Stimulated activated memory B cell treated with anti-CD40 and anti-IgM and Interleukin-4, amounts not matched to agents 10 μg/mL and 1 μg/mL and 100 μg/mL, for 72 hours (primary cell): ENCODE results near the gene VEGFB.

Experiments used
- ATAC-seq: fragments of 150-1000 bp; cut with Tn5 transposase; 2 replicates; pipeline ENCODE4 v1.10.0; 2021
- H3K27ac Mint-ChIP-seq: one replicate; pipeline ENCODE4 v1.8.0; 2022; ENCODE audit warnings: mild to moderate bottlenecking, mixed read lengths
- H3K27me3 Mint-ChIP-seq: one replicate; pipeline ENCODE4 v1.8.0; 2022; ENCODE audit warnings: mixed read lengths
- H3K36me3 Mint-ChIP-seq: one replicate; pipeline ENCODE4 v1.8.0; 2022; ENCODE audit warnings: mixed read lengths
- H3K4me1 Mint-ChIP-seq: one replicate; pipeline ENCODE4 v1.8.0; 2022; ENCODE audit warnings: mixed read lengths
- H3K4me3 Mint-ChIP-seq: one replicate; pipeline ENCODE4 v1.8.0; 2022; ENCODE audit warnings: mild to moderate bottlenecking, moderate library complexity, mixed read lengths
- H3K9me3 Mint-ChIP-seq: one replicate; pipeline ENCODE4 v1.8.0; 2022; ENCODE audit warnings: mixed read lengths

VEGFB gene

GRCh38 chr11:64254326-64254725 lies 19.9 kb downstream of the VEGFB start:
- H3K27me3 Mint-ChIP-seq: no peaks in the 10 kb centered on the region
- H3K4me3 Mint-ChIP-seq: no peak overlapping the region
- peaks cover 11% of the 10 kb centered on the region for H3K36me3 Mint-ChIP-seq
- ATAC-seq: no peak
- no peaks in the 10 kb centered on the region for H3K9me3 Mint-ChIP-seq
- H3K4me1 Mint-ChIP-seq: peaks cover 40% of the 10 kb centered on the region
- H3K27ac Mint-ChIP-seq: peak overlapping the region; percentile 9

GRCh38 chr11:64255135-64256128 lies 21.0 kb downstream of the VEGFB start:
- H3K27me3 Mint-ChIP-seq: no peaks in the 10 kb centered on the region
- peaks cover 45% of the 10 kb centered on the region for H3K4me1 Mint-ChIP-seq
- ATAC-seq: no peak
- peaks cover 22% of the 10 kb centered on the region for H3K36me3 Mint-ChIP-seq
- H3K9me3 Mint-ChIP-seq: no peaks in the 10 kb centered on the region
- no peak overlapping the region for H3K27ac Mint-ChIP-seq
- no peak overlapping the region for H3K4me3 Mint-ChIP-seq

GRCh38 chr11:64256300-64256699 lies 21.9 kb downstream of the VEGFB start:
- no peaks in the 10 kb centered on the region for H3K27me3 Mint-ChIP-seq
- no peaks in the 10 kb centered on the region for H3K9me3 Mint-ChIP-seq

GRCh38 chr11:64258356-64258755 lies 24.0 kb downstream of the VEGFB start:
- Mint-ChIP-seq H3K9me3 (no peaks in the 10 kb centered on the region), H3K36me3 (peaks cover 39% of the 10 kb centered on the region), H3K27ac (no peak overlapping the region), H3K4me1 (peaks cover 22% of the 10 kb centered on the region), H3K27me3 (no peaks in the 10 kb centered on the region), H3K4me3 (no peak overlapping the region)
- ATAC-seq: no peak

More at GRCh38 chr11:64256300-64256699, 21.9 kb downstream of the VEGFB start:
- Mint-ChIP-seq H3K36me3 (peaks cover 23% of the 10 kb centered on the region), H3K27ac (no peak overlapping the region), H3K4me1 (peaks cover 38% of the 10 kb centered on the region), H3K4me3 (no peak overlapping the region)
- ATAC-seq: no peak

GRCh38 chr11:64258946-64259532 lies 24.7 kb downstream of the VEGFB start:
- H3K36me3 Mint-ChIP-seq: peaks cover 39% of the 10 kb centered on the region
- no peaks in the 10 kb centered on the region for H3K9me3 Mint-ChIP-seq
- H3K4me1 Mint-ChIP-seq: peaks cover 15% of the 10 kb centered on the region
- no peaks in the 10 kb centered on the region for H3K27me3 Mint-ChIP-seq
- no peak overlapping the region for H3K4me3 Mint-ChIP-seq
- ATAC-seq: peak; percentile 4
- H3K27ac Mint-ChIP-seq: no peak overlapping the region

GRCh38 chr11:64259533-64260067 lies 25.2 kb downstream of the VEGFB start:
- H3K9me3 Mint-ChIP-seq: no peaks in the 10 kb centered on the region
- H3K27ac Mint-ChIP-seq: peak overlapping the region; percentile 61
- H3K36me3 Mint-ChIP-seq: peaks cover 39% of the 10 kb centered on the region
- peak; percentile 54 for ATAC-seq
- no peaks in the 10 kb centered on the region for H3K27me3 Mint-ChIP-seq
- H3K4me1 Mint-ChIP-seq: peaks cover 15% of the 10 kb centered on the region
- H3K4me3 Mint-ChIP-seq: no peak overlapping the region

GRCh38 chr11:64260147-64260708 lies 25.8 kb downstream of the VEGFB start:
- Mint-ChIP-seq H3K36me3 (peaks cover 39% of the 10 kb centered on the region), H3K4me3 (no peak overlapping the region)

GRCh38 chr11:64261556-64262080 lies 27.2 kb downstream of the VEGFB start:
- no peak overlapping the region for H3K27ac Mint-ChIP-seq
- H3K27me3 Mint-ChIP-seq: no peaks in the 10 kb centered on the region
- no peak overlapping the region for H3K4me3 Mint-ChIP-seq
- H3K9me3 Mint-ChIP-seq: no peaks in the 10 kb centered on the region
- peaks cover 39% of the 10 kb centered on the region for H3K36me3 Mint-ChIP-seq
- ATAC-seq: no peak
- H3K4me1 Mint-ChIP-seq: peaks cover 15% of the 10 kb centered on the region

More at GRCh38 chr11:64260147-64260708, 25.8 kb downstream of the VEGFB start:
- H3K4me1 Mint-ChIP-seq: peaks cover 15% of the 10 kb centered on the region
- peak; percentile 49 for ATAC-seq
- no peaks in the 10 kb centered on the region for H3K27me3 Mint-ChIP-seq
- no peaks in the 10 kb centered on the region for H3K9me3 Mint-ChIP-seq
- H3K27ac Mint-ChIP-seq: peak overlapping the region; percentile 61

GRCh38 chr11:64262271-64263002 lies 28.1 kb downstream of the VEGFB start:
- Mint-ChIP-seq H3K36me3 (peaks cover 39% of the 10 kb centered on the region), H3K4me1 (peaks cover 15% of the 10 kb centered on the region), H3K27ac (no peak overlapping the region), H3K27me3 (no peaks in the 10 kb centered on the region), H3K4me3 (no peak overlapping the region), H3K9me3 (no peaks in the 10 kb centered on the region)
- ATAC-seq: no peak

GRCh38 chr11:64263021-64263946 lies 28.9 kb downstream of the VEGFB start:
- Mint-ChIP-seq H3K27ac (no peak overlapping the region), H3K27me3 (no peaks in the 10 kb centered on the region), H3K4me3 (no peak overlapping the region), H3K9me3 (no peaks in the 10 kb centered on the region), H3K36me3 (peaks cover 32% of the 10 kb centered on the region), H3K4me1 (peaks cover 22% of the 10 kb centered on the region)
- no peak for ATAC-seq

- Mint-ChIP-seq H3K4me1 (peaks cover 29% of the 10 kb centered on the region), H3K9me3 (no peaks in the 10 kb centered on the region), H3K4me3 (no peak overlapping the region), H3K27me3 (no peaks in the 10 kb centered on the region), H3K36me3 (peaks cover 31% of the 10 kb centered on the region), H3K27ac (no peak overlapping the region)
- ATAC-seq: no peak
Observed at GRCh38 chr11:64263947-64264317, 29.5 kb downstream of the VEGFB start.

GRCh38 chr11:64264371-64264852 lies 30.0 kb downstream of the VEGFB start:
- ATAC-seq: no peak
- peaks cover 27% of the 10 kb centered on the region for H3K36me3 Mint-ChIP-seq

GRCh38 chr11:64265176-64266160 lies 31.1 kb downstream of the VEGFB start:
- no peak for ATAC-seq
- H3K27me3 Mint-ChIP-seq: no peaks in the 10 kb centered on the region
- H3K27ac Mint-ChIP-seq: no peak overlapping the region
- no peaks in the 10 kb centered on the region for H3K9me3 Mint-ChIP-seq
- no peak overlapping the region for H3K4me3 Mint-ChIP-seq
- peaks cover 16% of the 10 kb centered on the region for H3K36me3 Mint-ChIP-seq
- peaks cover 23% of the 10 kb centered on the region for H3K4me1 Mint-ChIP-seq

More at GRCh38 chr11:64264371-64264852, 30.0 kb downstream of the VEGFB start:
- H3K27ac Mint-ChIP-seq: no peak overlapping the region
- no peaks in the 10 kb centered on the region for H3K9me3 Mint-ChIP-seq
- H3K4me1 Mint-ChIP-seq: peaks cover 29% of the 10 kb centered on the region
- H3K4me3 Mint-ChIP-seq: no peak overlapping the region
- H3K27me3 Mint-ChIP-seq: no peaks in the 10 kb centered on the region
